ENCODE measurements around the gene IFITM2.
"Not testable (repeated sequence)": the region's sequence is repeated elsewhere in the genome, so short reads cannot be mapped to it uniquely, and the experiment has no call there.

Gene IFITM2

DNA sequence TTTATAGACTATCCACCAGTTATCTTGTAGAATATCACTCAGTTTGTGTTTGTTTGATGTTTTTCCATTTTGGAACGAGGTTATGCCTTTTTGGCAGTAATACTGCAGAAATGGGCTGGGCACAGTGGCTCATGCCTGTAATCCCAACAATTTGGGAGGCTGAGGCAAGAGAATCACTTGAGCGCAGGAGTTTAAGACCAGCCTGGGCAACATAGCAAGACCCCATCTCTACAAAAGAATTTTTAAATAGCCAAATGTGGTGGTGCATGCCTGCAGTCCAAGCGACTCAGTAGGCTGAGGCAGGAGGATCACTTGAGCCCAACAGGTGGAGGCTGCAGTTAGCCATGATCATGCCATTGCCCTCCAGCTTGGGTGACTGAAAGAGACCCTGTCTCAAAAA is 38.9 kb downstream of the IFITM2 start:
- no peak for DNase-seq

DNA sequence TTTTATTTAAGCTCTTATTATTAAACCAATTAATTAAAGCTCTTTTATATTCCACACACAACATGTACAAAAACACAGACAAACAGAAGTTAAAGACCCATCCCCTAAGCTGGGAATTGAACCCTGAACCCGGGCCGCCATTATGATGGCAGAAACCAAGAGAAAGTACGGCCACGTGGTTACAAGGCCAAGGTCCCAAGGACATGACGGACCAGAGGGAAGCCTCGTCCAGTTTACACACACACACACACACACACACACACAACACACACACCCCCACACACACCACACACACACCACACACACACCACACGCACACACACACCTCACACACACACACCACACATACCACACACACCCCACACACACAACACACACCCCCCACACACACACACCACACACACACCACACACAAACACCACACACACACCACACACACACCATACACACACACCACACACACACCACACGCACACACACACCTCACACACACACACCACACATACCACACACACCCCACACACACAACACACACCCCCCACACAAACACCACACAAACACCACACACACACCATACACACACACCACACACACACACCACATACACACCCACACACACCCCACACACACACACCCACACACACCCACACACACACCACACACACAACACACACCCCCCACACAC is 41.8 kb downstream of the IFITM2 start:
- DNase-seq = not testable (repeated sequence)

DNA sequence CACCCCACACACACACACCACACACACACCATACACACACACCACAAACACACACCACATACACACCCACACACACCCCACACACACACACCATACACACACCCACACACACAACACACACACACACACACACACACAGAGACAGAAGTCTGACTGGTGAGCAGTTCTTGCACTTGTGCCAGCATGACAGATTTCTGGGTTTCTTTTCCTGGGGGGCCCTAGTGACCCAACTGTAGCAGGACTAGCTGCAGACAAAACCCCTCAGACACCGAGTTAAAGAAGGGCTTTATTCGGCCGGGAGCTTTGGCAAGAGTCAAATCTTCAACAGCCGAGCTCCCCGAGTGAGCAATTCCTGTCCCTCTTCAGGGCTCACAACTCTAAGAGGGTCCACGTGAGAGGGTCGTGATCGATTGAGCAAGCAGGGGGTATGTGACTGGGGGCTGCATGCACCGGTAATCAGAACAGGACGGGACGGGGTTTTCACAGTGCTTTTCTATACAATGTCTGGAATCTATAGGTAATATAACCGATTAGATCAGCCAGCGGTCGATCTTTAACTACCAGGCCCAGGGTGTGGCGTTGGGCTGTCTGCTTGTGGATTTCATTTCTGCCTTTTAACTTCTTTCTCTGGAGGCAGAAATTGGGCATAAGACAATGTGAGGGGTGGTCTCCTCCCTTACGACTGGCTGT is 42.6 kb downstream of the IFITM2 start:
- not testable (repeated sequence) for DNase-seq

DNA sequence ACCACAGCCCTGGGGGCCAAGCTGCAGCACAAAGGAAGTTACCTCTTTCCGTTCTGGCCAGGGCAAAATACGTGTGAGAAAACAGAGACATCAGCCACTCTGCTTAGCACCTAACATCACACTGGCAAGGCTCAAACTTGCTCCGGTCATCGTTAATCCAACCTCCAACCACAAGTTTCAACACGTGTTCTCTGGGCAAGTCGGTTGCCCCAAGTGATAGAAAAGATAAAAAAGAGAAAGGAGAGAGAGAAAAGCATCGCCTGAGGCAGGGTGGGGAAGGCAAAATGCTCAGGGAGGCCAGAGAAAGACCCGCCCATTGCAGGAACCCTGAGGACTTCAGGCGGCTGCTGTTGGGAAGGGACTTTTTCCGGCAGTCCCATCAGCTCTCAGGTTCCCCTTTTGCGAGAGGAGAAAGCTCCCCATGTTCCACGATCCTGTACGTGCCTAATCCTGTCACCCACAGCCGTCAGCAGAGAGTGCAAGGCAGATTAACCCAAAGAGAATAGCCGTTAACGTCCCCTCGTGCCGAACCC is 43.2 kb downstream of the IFITM2 start:
- DNase-seq = no peak

DNA sequence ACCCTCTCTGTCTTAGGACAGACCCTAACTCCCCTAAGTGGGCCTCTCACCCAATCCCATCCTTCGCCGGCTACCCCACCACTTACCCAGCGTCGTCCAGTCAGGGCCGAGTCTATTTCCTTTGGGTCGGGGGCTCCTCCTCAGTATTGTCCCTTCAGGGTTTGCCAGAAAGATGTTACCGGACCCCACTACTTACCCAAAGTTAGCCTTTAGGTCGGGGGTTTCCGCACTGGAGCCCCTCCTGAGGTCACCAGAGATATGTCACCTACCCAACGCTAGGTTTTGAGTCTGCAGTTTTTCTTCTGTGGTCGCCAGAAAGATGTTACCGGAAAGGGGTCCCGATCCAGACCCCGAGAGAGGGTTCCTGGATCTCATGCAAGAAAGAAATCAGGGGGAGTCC is 43.8 kb downstream of the IFITM2 start:
- no peak for DNase-seq

DNA sequence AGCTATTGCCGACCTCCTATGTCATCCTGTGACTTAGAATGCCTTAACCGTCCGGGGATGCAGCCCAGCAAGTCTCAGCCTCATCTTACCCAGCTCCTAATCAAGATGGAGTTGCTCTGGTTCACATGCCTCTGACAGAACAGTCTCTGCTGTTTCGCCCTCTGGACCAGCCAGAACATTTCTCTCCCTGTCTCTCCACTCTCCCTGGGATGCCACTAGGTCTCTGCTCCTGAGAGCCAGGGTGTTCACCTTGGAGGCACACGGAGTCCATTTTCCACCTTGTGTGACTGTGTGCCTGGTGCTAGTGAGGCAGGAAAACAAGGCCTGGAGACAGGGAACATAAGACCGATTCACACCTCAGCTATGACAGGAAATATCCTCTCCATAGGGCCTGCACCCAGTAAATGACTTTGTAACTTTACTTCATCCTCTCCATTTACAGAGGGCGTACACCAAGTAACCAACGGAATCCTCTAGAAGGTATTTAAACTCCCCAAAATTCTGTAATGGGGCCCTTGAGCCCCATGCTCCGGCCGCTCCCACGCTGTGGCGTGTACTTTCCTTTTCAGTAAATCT is 44.9 kb downstream of the IFITM2 start:
- DNase-seq = no peak

DNA sequence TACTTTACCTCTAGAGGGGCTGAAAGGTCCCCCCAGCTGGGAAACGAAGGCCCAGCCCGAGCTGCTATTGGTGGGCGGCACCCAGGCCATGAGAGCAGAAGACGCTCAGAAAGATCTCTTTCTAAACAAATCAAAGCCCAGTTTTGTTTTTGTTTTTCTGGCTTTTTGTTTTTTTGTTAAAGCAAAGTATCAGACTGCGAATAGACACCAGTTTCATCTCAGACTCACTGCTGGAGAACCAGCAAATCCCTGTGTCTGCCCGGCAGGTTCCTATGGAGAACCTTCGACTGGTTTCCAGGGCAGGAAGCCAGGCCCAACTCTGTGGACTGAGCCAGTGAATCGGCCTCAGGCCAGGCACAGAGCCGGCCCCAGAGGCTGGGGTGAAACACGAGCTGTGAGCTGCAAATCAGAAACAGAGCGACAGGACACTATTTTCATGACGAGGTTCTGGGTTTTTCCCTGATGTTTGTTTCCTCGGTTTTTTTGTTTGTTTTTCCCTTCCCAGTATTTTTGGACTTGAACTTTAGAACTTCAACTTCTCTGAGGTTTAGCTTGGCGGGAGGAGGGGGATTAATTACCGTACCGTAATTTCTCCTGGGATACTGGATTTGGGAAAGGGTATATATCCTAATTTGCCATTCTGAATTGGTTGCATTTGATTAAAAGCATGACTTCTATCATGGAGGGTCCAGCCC is 45.7 kb downstream of the IFITM2 start:
- DNase-seq = peak; percentile 73

DNA sequence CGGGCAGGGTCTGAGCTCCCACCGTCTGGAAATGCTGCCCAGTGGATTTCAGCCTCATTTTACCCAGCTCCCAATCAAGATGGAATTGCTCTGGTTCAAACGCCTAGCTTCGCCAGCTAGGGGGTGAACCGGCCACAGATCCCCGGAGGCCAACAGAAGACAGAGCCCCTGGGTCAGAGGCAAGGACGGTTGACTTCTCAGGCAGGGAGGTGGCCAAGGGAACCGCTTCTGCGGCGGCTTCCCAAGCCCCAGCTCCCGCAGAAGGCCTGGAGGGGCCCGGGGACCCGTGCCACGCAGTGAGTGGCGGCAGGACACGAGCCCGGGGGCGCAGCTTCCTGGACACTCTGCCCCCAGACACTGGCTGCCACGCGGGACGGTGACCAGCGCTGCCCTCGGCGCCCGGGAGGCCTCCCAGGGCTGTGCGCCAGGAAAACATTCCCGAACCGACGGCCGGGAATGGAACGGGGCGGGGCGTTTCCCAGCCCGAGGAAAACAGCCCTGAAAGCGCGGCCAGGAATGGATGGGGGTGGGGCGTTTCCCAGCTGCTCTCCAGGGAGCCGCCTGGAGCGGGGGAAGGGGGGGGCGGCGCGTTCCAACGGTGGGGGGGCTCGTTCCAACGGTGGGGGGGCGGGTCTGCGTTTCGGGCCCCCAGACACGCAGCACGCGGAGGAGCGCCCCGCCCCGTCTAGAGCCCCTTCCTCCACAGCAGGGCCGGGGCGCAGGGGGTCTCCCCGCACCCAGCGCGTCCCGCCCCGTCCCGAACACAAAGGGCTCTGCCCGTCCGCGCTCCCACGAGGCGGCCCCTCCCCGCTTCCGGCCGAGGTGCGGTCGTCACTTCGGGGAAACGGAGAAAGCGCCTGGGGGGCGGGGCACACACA is 48.2 kb downstream of the IFITM2 start:
- DNase-seq = peak; percentile 98

DNA sequence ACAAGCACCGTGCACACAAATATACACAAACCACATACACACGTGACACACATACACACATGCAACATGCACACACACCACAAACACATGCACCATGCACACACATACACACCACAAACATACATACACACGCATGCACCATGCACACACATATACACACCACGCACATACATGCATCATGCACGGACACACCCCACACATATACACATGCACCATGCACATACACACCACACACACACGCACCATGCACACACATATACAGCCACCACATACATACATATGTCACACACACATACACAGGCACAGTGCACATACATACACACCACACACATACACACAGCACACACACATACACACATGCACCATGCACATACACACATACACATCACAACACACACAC is 49.0 kb downstream of the IFITM2 start:
- no peak for DNase-seq

DNA sequence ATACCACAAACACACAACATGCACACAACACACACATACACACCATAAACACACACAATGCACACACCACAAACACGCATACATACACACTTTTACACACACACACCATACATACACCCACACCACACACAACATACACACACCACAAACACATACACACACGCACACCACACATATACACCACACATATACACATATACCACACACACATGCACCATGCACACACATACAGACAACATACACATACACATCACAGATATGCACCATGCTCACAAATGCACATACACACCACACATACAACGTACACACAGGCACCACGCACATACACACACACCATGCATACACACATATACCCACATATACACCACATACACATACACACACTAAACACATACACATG is 50.0 kb downstream of the IFITM2 start:
- no peak for DNase-seq

DNA sequence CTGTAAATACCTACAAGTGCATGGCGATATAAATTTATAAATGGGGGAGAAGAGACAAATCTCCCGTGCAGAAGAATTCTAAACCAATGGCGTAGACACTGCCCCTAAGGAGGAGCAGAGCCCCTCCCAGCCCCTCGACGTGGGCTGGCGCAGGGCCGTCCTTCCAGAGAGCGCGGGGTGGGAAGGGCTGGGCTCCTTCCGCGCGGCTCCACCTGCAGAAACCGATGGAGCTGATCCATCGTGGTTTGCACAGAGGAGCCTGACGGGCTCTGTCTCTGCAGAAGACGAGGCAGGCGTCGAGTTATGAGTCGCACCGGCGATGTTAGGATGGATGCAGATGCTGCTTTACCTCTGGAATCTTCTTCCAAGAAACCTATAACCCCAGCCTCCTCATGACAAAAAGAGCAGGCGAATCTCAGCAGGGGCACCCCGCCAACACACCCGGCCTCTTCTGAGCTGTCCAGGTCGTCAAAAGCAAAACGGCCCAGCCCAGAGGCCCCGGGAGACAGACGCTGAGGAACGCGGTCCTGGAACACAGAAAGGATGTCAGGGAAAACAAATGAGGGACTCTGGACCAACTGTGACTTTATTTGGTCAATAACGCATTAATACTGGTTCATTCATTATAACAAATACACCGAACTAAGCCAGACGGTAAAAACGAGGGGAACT is 50.6 kb downstream of the IFITM2 start:
- no peak for DNase-seq

Measured in fibroblast of skin of abdomen (primary cell).